ENCODE measurements around the gene GINS3.

- TF ChIP-seq JUND (IDR thresholded peaks at IDR 0.05): no peak
- no peak for TF ChIP-seq FOXA1 (IDR thresholded peaks at IDR 0.05)
- TF ChIP-seq, protein P1, sequence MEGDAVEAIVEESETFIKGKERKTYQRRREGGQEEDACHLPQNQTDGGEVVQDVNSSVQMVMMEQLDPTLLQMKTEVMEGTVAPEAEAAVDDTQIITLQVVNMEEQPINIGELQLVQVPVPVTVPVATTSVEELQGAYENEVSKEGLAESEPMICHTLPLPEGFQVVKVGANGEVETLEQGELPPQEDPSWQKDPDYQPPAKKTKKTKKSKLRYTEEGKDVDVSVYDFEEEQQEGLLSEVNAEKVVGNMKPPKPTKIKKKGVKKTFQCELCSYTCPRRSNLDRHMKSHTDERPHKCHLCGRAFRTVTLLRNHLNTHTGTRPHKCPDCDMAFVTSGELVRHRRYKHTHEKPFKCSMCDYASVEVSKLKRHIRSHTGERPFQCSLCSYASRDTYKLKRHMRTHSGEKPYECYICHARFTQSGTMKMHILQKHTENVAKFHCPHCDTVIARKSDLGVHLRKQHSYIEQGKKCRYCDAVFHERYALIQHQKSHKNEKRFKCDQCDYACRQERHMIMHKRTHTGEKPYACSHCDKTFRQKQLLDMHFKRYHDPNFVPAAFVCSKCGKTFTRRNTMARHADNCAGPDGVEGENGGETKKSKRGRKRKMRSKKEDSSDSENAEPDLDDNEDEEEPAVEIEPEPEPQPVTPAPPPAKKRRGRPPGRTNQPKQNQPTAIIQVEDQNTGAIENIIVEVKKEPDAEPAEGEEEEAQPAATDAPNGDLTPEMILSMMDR (IDR thresholded peaks at IDR 0.05; ENCODE audit: low read depth, low read length, missing input control): no peak
Observed at GRCh38 chr16:58440131-58440530, 47.9 kb downstream of the GINS3 start.
